ENCODE results near the gene FEM1A.

DNA sequence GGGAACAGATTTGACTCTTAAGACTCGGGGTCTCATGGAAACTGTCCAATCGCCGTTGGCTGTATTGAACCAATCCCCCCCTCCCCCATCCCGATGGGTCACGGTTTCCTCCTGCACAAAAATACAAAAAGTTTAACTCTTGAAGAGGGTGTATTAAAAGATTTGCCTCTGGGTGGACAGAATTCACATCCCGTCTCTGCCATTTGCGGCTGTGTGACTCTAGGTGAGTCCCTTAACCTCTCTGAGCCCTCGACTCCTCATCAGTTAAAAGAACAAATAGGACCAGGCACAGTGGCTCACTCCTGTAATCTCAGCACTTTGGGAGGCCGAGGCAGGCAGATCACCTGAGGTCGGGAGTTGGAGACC, 31.3 kb upstream of the FEM1A start:
- TF ChIP-seq, protein P1, sequence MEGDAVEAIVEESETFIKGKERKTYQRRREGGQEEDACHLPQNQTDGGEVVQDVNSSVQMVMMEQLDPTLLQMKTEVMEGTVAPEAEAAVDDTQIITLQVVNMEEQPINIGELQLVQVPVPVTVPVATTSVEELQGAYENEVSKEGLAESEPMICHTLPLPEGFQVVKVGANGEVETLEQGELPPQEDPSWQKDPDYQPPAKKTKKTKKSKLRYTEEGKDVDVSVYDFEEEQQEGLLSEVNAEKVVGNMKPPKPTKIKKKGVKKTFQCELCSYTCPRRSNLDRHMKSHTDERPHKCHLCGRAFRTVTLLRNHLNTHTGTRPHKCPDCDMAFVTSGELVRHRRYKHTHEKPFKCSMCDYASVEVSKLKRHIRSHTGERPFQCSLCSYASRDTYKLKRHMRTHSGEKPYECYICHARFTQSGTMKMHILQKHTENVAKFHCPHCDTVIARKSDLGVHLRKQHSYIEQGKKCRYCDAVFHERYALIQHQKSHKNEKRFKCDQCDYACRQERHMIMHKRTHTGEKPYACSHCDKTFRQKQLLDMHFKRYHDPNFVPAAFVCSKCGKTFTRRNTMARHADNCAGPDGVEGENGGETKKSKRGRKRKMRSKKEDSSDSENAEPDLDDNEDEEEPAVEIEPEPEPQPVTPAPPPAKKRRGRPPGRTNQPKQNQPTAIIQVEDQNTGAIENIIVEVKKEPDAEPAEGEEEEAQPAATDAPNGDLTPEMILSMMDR (IDR thresholded peaks at IDR 0.05; ENCODE audit: low read depth, low read length): no peak
- TF ChIP-seq EZH2phosphoT487 (IDR thresholded peaks at IDR 0.05; ENCODE audit: low read depth): no peak

All from OCI-LY3 (cell line).